Measurements from ENCODE around the gene FCGR3A.
"Not testable (repeated sequence)": the region's sequence is repeated elsewhere in the genome, so short reads cannot be mapped to it uniquely, and the experiment has no call there.

The FCGR3A gene

DNA sequence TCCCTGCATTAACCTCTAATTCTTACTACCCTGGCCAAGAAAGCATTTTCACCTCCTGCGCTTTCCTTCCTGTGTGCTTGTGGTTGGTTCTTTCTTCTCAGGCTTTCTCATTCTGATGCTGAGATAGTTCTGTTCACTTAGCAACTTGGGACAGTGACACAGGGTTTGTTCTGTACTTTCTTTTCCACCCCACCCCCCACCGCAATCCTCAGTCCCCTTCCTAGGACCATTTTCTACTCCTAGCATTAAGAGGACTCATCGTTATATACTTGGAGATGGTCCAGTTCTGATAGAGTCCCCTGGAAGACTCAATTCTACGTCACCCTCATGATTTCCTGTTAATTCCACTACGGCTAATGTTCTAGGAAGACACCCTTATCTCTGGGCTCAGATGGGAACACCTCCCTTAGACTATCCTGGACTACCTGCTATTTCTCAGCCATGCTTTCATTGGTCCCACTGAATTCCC, 7.5 kb downstream of the FCGR3A start:
- not testable (repeated sequence) for H3K36me3 ChIP-seq (ENCODE audit: control insufficient read depth, insufficient read depth, low read length); H3K4me1 ChIP-seq (ENCODE audit: control insufficient read depth, insufficient read depth, low read length); H3K27ac ChIP-seq (ENCODE audit: insufficient read depth, low read depth, low read length, poor library complexity, severe bottlenecking); H3K9me3 ChIP-seq (ENCODE audit: control insufficient read depth, low read length); H3K4me3 ChIP-seq (ENCODE audit: insufficient read depth, low read depth, low read length)
- 89 to 94% methylated on average over 4 to 5 of the region's 5 CpGs for WGBS, 2 experiments
- H3K27me3 ChIP-seq (ENCODE audit: control insufficient read depth, insufficient read depth, low read length, poor library complexity, severe bottlenecking), result peaks cover 10% of the 10 kb centered on the region

DNA sequence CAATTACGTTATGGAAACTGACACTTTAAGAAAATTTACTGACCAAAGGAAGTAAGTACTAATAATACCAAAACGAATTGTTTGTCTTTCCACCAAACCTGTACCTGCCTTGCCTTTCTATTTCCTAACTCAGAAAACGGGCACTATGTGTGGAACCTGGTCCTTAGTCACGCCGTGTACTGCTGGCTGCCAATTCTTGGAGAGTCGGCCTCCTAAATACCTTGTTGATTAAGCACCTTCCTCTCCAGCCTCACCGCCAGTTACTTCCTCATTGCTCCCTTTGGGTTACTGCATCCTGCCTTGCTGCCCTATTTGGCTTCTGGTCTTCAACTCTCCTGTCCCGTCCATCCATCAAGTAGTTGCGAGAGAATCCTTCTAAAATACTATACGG, 9.1 kb downstream of the FCGR3A start:
- H3K27ac ChIP-seq (ENCODE audit: insufficient read depth, low read depth, low read length, poor library complexity, severe bottlenecking); H3K36me3 ChIP-seq (ENCODE audit: control insufficient read depth, insufficient read depth, low read length); H3K9me3 ChIP-seq (ENCODE audit: control insufficient read depth, low read length); H3K4me1 ChIP-seq (ENCODE audit: control insufficient read depth, insufficient read depth, low read length): not testable (repeated sequence)
- 77 to 78% methylated on average over 9 to 10 of the region's 10 CpGs for WGBS, 2 experiments
- Histone ChIP-seq H3K4me3 (ENCODE audit: insufficient read depth, low read depth, low read length) (peak overlapping the region; percentile 69), H3K27me3 (ENCODE audit: control insufficient read depth, insufficient read depth, low read length, poor library complexity, severe bottlenecking) (peaks cover 10% of the 10 kb centered on the region)

DNA sequence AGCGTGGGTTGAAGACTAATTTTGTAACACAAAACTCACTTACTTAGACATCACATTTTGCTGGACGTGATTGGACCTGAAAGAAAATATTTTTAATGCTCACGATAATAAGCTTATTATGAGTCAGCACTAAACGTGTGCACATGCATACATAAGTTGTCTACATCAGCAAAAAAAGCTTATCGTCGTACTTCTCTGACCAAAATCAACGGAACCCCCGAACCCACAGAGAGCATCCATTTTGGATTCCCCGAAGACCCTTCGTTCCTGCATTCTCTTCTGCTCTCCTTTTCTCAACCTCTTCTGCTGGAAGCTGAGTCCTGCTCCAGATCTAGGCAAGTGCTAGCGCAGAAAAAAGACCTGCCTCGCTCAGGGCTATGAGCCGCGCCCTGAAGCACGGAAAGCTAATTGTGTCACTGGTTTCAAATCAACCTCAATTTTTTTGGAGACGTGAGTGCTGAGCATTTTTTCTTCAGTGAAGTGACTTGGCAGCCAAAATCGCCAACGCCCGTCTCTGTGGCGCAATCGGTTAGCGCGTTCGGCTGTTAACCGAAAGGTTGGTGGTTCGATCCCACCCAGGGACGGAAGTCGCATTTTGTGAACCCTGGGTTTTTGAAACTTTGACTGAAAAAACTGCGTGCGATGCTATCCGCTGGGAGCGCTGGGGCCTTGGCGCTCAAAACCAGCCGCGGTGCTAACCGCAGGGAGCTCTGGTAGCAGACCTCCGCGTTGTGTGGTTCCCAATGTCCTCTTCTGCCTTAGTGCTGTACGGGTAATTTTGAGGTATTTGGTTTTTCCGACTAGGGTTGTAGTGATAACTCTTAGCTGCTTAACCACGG, 9.7 kb downstream of the FCGR3A start:
- H3K36me3 ChIP-seq (ENCODE audit: control insufficient read depth, insufficient read depth, low read length); H3K27ac ChIP-seq (ENCODE audit: insufficient read depth, low read depth, low read length, poor library complexity, severe bottlenecking); H3K9me3 ChIP-seq (ENCODE audit: control insufficient read depth, low read length); H3K4me1 ChIP-seq (ENCODE audit: control insufficient read depth, insufficient read depth, low read length): not testable (repeated sequence)
- H3K4me3 ChIP-seq (ENCODE audit: insufficient read depth, low read depth, low read length), result peak overlapping the region; percentile 69
- WGBS, 2 experiments, result 4% methylated on average over 40 to 41 of the region's 41 CpGs
- peaks cover 10% of the 10 kb centered on the region for H3K27me3 ChIP-seq (ENCODE audit: control insufficient read depth, insufficient read depth, low read length, poor library complexity, severe bottlenecking)

DNA sequence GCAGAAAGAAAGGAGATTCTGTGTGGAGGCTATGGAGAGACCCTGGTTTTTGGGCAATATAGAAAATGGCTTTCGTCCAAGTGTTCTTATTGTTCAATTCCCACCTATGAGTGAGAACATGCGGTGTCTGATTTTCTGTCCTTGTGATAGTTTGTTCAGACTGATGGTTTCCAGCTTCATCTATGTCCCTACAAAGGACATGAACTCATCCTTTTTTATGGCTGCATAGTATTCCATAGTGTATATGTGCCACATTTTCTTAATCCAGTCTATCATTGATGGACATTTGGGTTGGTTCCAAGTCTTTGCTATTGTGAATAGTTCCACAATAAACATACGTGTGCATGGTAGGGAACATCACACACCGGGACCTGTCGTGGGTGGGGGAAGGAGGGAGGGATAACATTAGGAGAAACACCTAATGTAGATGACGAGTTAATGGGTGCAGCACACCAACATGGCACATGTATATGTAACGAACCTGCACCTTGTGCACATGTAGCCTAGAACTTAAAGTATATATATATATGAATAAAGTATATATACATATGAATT, 10.6 kb downstream of the FCGR3A start:
- not testable (repeated sequence) for H3K27ac ChIP-seq (ENCODE audit: insufficient read depth, low read depth, low read length, poor library complexity, severe bottlenecking); H3K9me3 ChIP-seq (ENCODE audit: control insufficient read depth, low read length); H3K4me1 ChIP-seq (ENCODE audit: control insufficient read depth, insufficient read depth, low read length); H3K36me3 ChIP-seq (ENCODE audit: control insufficient read depth, insufficient read depth, low read length)
- 85 to 86% methylated on average over 6 of the region's 7 CpGs for WGBS, 2 experiments
- H3K4me3 ChIP-seq (ENCODE audit: insufficient read depth, low read depth, low read length), result peak overlapping the region; percentile 69
- peaks cover 10% of the 10 kb centered on the region for H3K27me3 ChIP-seq (ENCODE audit: control insufficient read depth, insufficient read depth, low read length, poor library complexity, severe bottlenecking)

DNA sequence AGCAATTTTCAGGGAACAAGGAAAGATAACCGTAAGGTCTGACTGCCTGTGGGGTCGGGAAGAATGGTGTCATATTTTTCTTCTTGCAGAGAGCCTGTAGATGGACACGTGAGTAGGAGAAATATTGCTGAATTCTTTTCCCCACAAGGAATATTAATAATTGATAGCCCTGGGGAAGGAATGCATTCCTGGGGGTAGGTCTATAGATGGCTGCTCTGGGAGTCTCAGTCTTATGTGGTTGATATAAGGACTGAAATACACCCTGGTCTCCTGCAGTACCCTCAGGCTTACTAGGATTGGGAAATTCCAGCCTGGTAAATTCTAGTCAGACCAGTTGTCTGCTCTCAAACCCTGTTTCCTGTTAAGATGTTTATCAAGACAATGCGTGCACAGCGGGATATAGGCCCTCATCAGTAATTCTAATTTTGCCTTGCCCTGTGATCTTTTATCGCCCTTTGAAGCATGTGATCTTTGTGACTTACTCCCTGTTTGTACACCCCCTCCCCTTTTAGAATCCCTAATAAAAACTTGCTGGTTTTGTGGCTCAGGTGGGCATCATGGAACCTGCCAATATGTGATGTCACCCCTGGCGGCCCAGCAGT, 12.4 kb downstream of the FCGR3A start:
- not testable (repeated sequence) for H3K4me3 ChIP-seq (ENCODE audit: insufficient read depth, low read depth, low read length); H3K36me3 ChIP-seq (ENCODE audit: control insufficient read depth, insufficient read depth, low read length); H3K4me1 ChIP-seq (ENCODE audit: control insufficient read depth, insufficient read depth, low read length); H3K27ac ChIP-seq (ENCODE audit: insufficient read depth, low read depth, low read length, poor library complexity, severe bottlenecking); H3K9me3 ChIP-seq (ENCODE audit: control insufficient read depth, low read length)
- WGBS, 2 experiments, result 93 to 94% methylated on average over 6 to 7 of the region's 7 CpGs
- H3K27me3 ChIP-seq (ENCODE audit: control insufficient read depth, insufficient read depth, low read length, poor library complexity, severe bottlenecking), result peaks cover 13% of the 10 kb centered on the region

DNA sequence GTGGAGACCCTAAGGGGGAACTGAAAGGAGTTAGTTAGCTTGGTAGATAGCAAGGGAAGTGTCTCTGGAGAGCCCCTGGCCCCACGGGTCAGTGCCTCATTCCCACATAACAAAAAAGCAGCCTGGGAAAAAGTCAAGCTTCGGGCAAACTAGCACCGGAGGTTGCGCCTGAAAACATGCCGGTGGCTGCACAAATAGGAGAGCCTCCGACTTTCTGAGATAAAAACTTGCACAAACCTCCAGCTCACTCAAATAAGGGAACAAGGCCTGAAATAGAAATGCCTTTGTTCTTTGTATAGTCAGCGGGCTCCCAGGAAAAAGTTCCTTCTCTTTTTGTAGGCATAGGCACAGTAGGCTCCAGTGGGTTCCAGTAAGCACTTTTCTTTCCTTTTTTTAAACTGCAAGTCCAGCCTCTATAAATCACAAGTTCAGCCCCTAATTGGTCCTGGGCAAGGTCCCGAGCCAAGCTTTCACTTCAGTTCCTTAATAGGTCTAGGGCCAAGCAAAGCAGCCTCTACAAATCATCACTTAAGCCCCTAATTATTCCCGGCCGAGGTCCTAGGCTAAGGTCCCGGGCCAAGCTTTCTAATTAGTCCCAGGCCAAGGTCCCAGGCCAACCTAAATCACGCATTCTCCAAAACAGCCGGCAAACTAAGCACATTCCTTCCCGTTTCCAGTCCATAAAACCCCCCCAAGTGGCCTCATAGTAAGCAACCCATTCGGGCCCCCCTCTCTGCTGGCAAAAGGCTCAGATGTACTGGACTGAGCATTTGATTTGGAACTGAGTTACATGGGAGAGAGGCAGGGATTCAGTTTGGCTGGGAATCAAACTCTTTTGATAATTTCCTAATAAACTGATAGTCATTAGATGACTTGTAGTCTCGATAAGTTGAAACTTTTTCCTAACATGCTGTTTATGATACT, 16.7 kb downstream of the FCGR3A start:
- not testable (repeated sequence) for H3K4me3 ChIP-seq (ENCODE audit: insufficient read depth, low read depth, low read length); H3K9me3 ChIP-seq (ENCODE audit: control insufficient read depth, low read length); H3K4me1 ChIP-seq (ENCODE audit: control insufficient read depth, insufficient read depth, low read length); H3K27ac ChIP-seq (ENCODE audit: insufficient read depth, low read depth, low read length, poor library complexity, severe bottlenecking); H3K36me3 ChIP-seq (ENCODE audit: control insufficient read depth, insufficient read depth, low read length)
- WGBS, 2 experiments, result 33 to 40% methylated on average over 14 to 15 of the region's 16 CpGs
- H3K27me3 ChIP-seq (ENCODE audit: control insufficient read depth, insufficient read depth, low read length, poor library complexity, severe bottlenecking), result peaks cover 26% of the 10 kb centered on the region

DNA sequence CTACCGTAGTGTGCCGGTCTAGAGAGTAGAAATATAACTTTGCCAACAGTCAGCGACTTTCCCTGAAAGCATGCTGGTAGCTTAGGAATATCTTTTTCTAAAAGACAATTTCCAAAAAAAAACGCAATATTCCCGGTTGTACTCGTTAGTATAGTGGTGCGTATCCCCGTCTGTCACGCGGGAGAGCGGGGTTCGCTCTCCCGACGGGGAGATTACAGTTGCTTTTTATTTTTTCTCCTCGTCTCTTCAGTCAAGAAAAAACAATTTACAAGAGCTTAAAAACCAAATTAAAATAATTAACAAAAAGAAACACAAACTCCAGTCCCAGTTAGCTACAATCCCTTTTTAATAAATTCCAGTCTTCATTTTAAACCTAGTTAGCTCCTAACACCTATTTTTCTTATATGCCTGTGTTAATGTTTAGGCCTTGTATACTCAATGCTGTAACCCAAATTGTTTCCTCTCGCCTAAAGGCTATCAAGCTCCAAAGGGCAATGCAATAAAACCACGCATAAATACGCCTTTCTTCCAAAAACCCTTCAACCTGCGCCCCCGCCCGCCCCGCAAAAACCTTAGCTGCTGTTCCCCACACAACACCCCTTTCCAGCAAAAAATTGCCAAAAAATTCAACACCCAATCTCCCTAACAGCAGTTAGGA, 17.5 kb downstream of the FCGR3A start:
- no peaks in the 10 kb centered on the region for H3K9me3 ChIP-seq (ENCODE audit: control insufficient read depth, low read length)

DNA sequence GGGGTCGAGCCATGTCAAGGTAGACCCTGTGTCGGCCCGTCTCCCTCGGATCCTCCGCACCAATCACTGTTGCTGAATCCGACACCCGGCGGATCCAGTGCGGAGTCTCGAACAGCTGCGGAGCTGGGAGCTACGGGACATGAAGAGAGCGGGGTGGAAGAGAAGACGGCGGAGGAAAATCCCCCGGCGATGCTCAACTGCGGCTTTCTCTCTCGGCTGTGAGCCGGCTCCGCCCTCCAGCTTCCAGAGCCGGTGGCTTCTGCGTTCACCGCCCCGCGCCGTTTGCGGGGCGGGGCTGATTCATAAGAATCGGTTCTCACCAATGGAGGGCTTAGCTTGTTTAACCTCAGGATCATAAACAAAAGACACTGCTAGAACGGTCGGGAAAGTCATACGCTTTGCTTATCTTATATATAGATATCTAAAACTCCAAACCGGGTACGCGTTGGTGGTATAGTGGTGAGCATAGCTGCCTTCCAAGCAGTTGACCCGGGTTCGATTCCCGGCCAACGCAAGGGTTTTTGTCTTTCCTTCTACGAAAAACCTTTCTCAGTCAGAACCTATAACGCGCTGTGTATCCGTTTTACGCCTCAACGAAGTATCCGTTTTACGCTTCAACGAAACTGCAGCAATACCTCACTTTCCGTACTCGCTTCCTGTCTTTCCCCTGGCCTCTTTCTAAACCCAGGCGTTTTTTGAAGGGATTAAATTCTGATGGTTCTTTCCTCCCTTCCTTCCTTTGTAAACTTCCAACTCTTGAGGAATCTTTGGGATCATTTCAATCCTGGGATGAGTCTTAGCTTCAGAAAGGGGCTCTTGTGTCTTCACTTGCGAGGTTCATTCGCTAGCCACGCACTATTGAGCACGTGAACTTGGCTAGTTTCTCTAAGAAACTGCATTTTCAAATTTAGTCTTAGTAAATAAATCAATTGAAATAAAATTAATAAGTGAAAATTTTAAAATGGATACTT, 18.7 kb downstream of the FCGR3A start:
- H3K4me1 ChIP-seq (ENCODE audit: control insufficient read depth, insufficient read depth, low read length); H3K36me3 ChIP-seq (ENCODE audit: control insufficient read depth, insufficient read depth, low read length); H3K27ac ChIP-seq (ENCODE audit: insufficient read depth, low read depth, low read length, poor library complexity, severe bottlenecking); H3K9me3 ChIP-seq (ENCODE audit: control insufficient read depth, low read length): not testable (repeated sequence)
- WGBS, 2 experiments, result 0 to 1% methylated on average over 50 of the region's 56 CpGs
- Histone ChIP-seq H3K27me3 (ENCODE audit: control insufficient read depth, insufficient read depth, low read length, poor library complexity, severe bottlenecking) (peaks cover 37% of the 10 kb centered on the region), H3K4me3 (ENCODE audit: insufficient read depth, low read depth, low read length) (peak overlapping the region; percentile 71)

More for the DNA sequence above, 17.5 kb downstream of the FCGR3A start:
- Histone ChIP-seq H3K27ac (ENCODE audit: insufficient read depth, low read depth, low read length, poor library complexity, severe bottlenecking) (no peak overlapping the region), H3K27me3 (ENCODE audit: control insufficient read depth, insufficient read depth, low read length, poor library complexity, severe bottlenecking) (peaks cover 26% of the 10 kb centered on the region), H3K4me1 (ENCODE audit: control insufficient read depth, insufficient read depth, low read length) (no peaks in the 10 kb centered on the region), H3K36me3 (ENCODE audit: control insufficient read depth, insufficient read depth, low read length) (no peaks in the 10 kb centered on the region), H3K4me3 (ENCODE audit: insufficient read depth, low read depth, low read length) (no peak overlapping the region)
- WGBS, 2 experiments, result 64 to 81% methylated on average over 22 of the region's 22 CpGs

DNA sequence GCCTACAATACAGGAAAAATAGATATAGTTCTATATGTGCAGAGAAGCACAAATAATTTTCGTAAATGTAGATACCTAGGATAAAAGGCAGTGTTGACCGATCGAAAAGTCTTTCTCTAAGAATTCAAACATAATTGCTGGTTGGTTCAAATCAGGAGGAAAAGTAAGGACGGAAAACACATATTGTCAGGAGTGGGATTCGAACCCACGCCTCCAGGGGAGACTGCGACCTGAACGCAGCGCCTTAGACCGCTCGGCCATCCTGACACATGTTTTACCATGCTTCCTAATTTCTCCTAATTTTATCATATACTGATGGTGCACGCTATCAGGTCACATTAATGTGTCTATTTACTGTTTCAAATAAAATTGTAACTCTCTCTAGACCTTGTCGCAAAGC, 19.5 kb downstream of the FCGR3A start:
- WGBS, 2 experiments, result 1 to 2% methylated on average over 11 to 12 of the region's 13 CpGs
- H3K9me3 ChIP-seq (ENCODE audit: control insufficient read depth, low read length); H3K27ac ChIP-seq (ENCODE audit: insufficient read depth, low read depth, low read length, poor library complexity, severe bottlenecking); H3K36me3 ChIP-seq (ENCODE audit: control insufficient read depth, insufficient read depth, low read length); H3K4me1 ChIP-seq (ENCODE audit: control insufficient read depth, insufficient read depth, low read length): not testable (repeated sequence)
- Histone ChIP-seq H3K27me3 (ENCODE audit: control insufficient read depth, insufficient read depth, low read length, poor library complexity, severe bottlenecking) (peaks cover 45% of the 10 kb centered on the region), H3K4me3 (ENCODE audit: insufficient read depth, low read depth, low read length) (peak overlapping the region; percentile 71)
